Activated CD8-positive, alpha-beta memory T cell treated with anti-CD3 and anti-CD28 coated beads, Interleukin-2, amount 50 U/mL, for 24 hours (primary cell): Measurements from ENCODE around the gene B9D1.

ENCODE experiments used
- DNase-seq: peaks from one replicate; pipeline ENCODE4 v3.0.0-alpha.2; 2020; ENCODE audit errors: extremely low read depth

B9D1 gene

GRCh38 chr17:19320876-19321275 lies 41.6 kb downstream of the B9D1 start:
- no peak for DNase-seq

DNA sequence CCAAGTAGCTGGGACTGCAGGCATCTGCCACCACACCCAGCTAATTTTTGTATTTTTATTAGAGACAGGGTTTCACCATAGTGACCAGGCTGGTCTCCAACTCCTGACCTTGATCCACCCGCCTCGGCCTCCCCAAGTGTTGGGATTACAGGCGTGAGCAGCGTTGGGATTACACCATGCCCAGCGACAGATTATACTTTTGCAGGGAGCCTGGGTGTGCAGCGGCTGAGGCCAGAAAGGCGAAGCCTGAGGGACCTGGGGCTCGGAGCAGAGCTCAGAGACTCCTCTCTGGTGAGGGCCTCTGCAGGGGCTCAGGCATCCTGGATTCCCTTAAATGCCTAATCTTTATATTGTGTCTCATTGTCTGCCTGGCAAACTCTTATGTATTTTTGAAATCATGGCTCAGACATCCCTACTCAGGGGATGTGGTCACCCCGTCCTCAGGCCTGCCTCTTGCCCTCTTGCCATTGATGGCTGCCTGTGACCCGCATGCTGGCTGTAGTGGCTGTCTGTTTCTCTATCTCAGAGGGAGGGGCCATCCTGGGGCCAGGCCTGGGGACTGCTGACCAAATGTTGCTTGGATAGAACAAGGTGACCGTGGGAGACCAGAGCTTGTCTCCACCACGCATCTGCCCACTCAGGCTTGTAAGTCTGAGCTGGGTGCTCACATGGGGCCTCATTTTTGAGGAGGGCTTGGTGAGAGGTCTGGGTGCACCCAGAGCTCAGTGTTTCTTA lies 42.6 kb downstream of the B9D1 start:
- no peak for DNase-seq

DNA sequence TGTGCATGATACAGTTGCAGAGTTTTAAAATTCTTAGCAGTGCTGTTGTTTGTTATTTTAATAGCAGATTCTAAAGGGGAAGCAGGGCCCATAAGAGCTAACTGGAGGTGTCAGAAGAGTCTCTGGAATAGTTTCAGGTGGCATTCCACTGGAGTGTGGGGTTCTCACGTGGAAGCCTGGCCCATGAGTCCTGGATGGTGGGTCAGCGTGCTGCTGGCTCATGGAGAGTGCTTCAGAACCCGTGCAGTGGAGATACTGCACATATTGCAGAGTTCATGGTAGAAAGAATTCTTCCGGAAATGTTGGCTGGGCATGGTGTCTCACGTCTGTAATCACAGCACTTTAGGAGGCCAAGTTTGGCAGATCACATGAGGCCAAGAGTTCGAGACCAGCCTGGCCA lies 43.9 kb downstream of the B9D1 start:
- no peak for DNase-seq

- DNase-seq = no peak
Observed at GRCh38 chr17:19317359-19318095, 45.0 kb downstream of the B9D1 start.

GRCh38 chr17:19316761-19317358 lies 45.7 kb downstream of the B9D1 start:
- DNase-seq = no peak

DNA sequence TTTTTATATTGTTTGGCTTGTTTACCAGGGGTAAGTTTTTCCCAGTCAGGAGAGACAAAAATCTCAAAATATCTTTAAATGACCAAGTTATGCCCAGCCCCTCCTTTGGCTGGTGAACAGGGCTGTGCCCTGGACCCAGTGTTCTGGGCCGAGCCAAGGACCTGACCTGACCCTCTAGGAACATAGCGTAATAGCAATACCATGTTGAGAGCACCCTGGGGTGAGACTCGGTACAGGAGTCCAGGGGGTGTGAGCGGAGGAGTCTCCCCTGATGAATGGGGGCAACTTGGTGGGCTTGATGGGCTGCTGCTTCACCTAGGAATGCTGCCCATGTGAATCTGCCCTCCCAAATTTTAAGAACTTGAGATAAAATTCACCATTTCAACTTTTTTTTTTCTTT lies 47.4 kb downstream of the B9D1 start:
- no peak for DNase-seq

DNA sequence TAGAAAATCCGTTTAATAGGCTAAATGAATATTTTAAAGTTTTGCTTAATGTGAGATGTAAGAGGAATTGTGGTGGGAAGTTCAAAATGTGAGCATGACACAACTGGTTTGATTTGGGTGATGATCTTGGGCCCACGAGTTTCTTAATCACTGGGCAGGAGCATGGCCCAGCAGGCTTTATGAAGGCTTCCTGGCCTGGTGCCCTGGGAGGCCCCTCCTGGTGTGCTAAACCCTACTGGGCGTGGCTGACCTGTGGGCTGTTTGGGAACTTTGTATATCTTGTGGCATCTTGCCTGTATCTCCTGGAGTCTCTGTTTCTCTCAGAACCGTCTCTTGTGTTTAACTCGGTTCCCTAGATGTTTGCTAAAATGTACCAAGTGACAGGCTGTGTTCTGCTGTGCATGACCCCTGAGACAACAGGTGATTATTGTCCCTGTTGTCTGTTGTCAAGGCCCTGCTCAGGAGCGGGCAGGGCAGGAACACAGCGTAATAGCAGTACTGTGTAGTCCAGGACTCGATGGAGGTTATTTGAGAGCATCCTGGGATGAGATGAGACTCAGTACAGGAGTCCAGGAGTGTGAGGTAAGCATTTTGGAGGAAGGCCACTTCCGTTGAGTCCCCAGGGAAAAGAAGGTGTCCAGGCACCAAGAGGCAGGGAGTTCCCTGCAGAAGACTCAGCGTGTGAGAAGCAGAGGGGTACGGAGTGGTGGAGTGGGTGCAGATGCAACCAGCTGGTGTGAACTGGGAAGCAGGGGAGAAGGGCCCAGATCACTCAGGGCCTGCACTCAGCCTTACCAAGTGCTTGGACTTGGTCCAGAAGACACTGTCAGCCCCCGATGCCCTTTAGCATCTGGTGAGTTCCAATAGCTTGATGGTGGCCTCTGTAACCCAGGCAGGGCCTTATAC lies 48.5 kb downstream of the B9D1 start:
- no peak for DNase-seq

DNA sequence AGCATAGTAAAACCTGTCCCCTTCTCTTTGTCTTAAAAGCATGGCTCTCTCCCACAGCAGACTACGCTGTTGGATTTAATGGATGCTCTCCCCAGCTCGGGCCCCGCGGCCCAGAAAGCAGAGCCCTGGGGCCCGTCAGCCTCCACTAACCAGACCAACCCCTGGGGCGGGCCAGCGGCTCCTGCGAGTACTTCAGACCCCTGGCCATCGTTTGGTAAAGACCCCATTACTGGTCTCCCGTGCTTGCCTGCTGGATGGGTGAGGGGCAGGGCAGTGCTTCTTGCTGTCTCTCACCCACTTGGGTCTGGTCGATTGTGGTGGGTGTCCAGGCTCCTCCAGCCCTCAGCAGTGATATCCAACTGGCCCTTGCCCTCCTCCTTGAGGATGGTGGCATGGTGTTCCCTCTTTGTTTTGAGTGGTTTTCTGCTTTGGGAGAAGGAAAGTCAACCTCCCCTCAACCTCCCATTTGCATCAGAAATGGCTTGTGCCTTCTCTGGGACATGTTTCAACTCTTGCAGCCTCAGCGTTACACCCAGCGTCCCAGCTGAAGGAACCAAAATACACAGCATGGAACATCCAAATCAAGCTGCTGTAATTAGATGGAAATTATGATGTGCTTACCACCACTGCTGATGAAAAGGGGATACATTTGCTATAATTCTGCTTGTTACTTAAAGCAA lies 49.3 kb downstream of the B9D1 start:
- no peak for DNase-seq

DNA sequence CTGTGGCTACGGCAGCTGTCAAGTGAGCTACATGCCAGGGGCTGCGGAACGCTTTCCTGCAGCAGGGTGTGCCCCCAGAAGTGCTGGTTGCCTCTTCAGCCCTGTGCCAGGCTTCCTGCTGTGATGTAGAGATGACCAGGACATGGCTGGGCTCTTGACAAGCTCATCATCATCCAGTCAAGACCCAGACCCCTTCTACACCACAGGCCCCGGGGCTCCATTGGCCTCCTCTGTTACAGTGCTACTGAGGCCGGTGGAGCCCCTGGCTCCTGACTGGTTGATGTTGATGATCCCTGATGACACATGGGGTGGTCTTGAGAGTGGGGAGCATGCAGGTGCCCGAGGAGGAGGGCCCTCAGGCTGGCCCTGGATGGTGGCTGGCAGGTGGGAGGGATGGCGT lies 50.1 kb downstream of the B9D1 start:
- no peak for DNase-seq

DNA sequence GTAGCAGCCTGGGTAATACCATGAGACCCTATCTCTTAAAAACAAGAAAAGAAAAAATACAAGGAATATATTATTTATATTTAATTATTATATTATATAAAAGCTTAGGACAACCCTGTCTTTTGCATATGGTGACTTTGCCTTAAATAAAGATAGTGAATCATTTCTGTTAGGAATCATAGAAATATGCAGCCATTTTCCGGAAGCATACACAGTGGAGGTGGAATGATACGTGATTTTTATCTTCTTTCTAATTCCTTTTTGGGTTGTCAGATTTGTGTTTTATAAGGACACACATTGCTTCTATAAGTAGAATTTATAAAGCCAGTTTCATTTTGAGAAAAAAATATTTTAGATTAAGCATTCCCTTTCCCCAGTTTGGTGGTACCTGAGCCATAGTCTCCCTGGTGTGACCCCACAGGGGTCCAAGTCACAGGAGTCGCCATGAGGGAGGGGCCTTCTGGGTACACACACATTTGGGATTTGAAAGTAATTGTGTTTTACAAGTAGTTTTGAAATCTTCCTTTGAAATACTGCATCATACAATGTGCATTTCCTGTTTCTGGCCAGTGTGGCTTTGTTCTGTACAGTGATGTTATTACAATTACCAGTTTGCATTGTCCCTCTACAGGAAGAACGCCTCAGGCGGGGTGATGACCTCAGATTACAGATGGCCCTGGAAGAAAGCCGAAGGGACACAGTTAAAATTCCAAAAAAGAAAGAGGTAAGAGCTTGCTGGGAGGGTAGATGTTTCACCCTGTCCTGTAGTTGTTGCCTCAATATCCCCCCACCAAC lies 50.9 kb downstream of the B9D1 start:
- DNase-seq = no peak

GRCh38 chr17:19311016-19311415 lies 51.5 kb downstream of the B9D1 start:
- no peak for DNase-seq

DNA sequence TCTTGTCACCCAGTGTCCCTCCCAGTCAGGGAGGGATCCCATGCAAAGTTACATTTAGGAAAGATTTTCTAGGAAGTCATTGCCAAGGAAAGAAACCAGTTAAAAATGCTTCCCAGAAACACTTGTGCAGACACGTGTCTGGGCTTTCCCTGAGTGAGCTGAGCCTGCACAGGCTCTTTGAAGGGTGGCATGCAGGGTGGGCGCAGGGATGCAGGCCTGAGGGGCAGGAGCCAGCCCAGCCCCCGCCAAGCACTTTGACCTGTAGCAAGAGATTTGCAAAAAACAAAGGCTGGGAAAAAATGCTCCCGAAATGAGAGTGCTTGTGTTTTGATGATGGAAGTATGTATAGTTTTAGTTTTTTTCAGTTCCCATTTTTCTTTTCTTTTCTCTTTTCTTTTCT lies 52.4 kb downstream of the B9D1 start:
- no peak for DNase-seq

DNA sequence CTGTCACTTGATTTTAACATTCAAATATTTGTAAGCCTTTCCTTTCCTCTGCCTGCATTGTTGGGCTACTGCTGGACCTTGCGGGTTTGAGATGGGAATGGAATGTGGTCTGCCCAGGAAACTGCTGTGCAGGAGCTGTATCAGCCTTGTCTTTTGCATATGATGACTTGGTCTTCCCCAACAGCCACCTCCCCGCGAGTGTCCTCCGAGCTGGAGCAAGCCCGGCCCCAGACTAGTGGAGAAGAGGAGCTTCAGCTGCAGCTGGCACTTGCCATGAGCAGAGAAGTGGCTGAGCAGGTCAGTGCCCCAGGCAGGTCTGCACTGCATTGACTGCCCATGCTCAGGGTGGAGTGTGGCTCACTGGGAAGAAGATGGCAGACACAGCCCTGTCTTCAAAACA lies 52.8 kb downstream of the B9D1 start:
- no peak for DNase-seq

GRCh38 chr17:19308398-19308797 lies 54.1 kb downstream of the B9D1 start:
- DNase-seq = no peak

GRCh38 chr17:19307521-19307920 lies 55.0 kb downstream of the B9D1 start:
- DNase-seq = no peak

GRCh38 chr17:19306160-19307111 lies 56.1 kb downstream of the B9D1 start:
- no peak for DNase-seq

DNA sequence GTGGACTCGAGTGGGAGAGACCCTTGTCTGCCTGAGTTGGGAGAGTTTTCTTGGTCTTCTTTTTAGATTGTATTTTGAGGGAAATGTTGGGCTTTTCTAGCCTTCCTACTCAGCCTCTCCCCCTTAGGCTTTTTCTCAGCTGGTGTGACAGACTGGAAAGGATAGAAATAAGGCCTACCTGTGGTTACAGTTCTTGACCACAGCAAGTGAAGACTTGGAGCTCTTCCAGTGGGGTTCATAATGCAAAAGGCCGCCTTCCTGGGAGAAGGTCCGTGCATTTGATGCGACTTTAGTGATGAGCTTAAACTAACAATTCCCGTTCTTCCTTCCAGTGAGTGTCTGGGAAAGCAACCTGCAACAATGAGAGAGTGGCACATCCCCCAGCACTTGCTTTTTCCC lies 56.8 kb downstream of the B9D1 start:
- no peak for DNase-seq

GRCh38 chr17:19305256-19305655 lies 57.3 kb downstream of the B9D1 start:
- no peak for DNase-seq

DNA sequence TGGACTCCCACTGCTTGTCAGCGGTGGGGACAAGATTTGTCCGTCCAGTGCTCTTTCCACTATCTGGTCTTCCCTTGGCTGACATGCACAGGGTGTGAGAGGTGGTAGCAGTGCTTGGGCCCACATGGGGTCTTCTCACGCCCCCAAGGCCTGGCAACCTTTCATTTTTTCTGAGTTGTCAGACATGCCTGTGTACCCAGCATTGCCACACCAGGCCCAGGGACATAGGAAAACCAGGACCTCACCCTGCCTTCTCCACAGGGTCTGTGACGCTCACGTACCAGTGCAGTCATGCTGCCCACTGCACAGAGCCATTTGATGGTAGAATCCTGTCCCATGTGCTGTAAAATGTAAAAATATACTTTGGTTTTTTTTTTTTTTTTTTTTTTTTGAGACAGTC lies 57.8 kb downstream of the B9D1 start:
- no peak for DNase-seq

GRCh38 chr17:19304209-19304608 lies 58.3 kb downstream of the B9D1 start:
- no peak for DNase-seq
